OCI-LY1 (cell line): Measurements from ENCODE around the gene BBS1.

Source experiments
- CTCF ChIP-seq: fragments of 200-600 bp; sonication (generic), shearing (Covaris generic); IDR thresholded peaks from 2 replicates; pipeline ENCODE4 v1.5.1; 2017; ENCODE audit warnings: mild to moderate bottlenecking, antibody characterized with exemption, low read length, moderate library complexity, mixed read lengths
- EZH2 ChIP-seq: fragments of 200-600 bp; sonication (generic), shearing (Covaris generic); IDR thresholded peaks from 2 replicates; pipeline ENCODE4 v1.8.0; 2017; ENCODE audit warnings: borderline replicate concordance, mixed run types, mild to moderate bottlenecking, antibody characterized with exemption, low read length, moderate library complexity, mixed read lengths

DNA sequence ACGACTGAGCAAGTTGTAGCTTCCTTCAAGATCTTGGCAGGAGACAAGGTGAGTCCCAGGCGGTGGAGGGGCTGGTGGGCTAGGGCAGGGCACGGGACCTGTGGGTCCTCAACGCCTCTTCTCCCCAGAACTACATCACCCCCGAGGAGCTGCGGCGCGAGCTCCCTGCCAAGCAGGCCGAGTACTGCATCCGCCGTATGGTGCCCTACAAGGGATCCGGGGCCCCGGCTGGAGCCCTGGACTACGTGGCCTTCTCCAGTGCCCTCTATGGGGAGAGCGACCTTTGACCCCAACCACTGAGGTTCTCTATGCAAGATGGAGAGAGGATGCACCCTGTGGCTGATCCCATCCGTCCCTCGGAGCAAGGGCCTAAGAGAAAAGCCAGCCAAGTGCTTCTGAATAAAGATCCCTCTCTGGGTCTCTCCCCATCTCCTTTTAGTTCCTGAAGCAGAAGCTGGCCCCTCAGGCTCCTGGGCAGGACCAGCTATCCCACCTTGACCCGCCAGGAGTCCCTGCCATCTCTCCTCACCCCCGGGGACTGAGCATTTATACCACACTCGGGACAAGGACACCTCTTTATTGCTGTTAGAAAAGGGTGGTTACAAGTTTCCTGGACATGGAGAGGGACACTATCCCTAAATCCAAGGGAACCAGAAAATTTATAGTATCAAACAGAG lies 52.6 kb downstream of the BBS1 start:
- TF ChIP-seq CTCF = no peak
- no peak for TF ChIP-seq EZH2
